GM12891 (cell line): ENCODE measurements around the gene CHMP4B.

Experiments used
- POLR2A ChIP-seq: IDR thresholded peaks from 2 replicates; pipeline ENCODE4 v1.6.1; 2011; ENCODE audit warnings: low read depth, low read length, control low read depth
- POLR2AphosphoS5 ChIP-seq: IDR thresholded peaks from 2 replicates; pipeline ENCODE4 v1.6.1; 2011; ENCODE audit warnings: low read depth, low read length, control low read depth
- SPI1 ChIP-seq: IDR thresholded peaks from 2 replicates; pipeline ENCODE4 v1.6.1; 2011; ENCODE audit warnings: low read depth, low read length, control low read depth
- TAF1 ChIP-seq: IDR thresholded peaks from 2 replicates; pipeline ENCODE4 v1.6.1; 2011; ENCODE audit warnings: low read depth, low read length, control low read depth

DNA sequence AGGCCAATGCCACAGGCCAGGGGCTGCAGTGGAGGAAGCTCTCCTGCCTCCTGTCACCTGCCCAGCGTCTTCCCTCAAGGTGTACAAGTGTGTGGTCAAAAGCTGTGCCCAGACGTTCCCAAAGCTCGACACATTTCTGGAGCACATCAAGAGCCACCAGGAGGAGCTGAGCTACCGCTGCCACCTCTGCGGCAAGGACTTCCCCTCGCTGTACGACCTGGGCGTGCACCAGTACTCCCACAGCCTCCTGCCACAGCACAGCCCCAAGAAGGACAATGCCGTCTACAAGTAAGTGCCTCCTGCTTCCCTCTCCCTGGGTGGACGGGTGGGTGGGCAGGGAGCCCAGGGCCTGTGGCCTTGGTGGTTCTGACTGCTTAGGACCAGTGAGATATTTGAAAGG is 41.1 kb upstream of the CHMP4B start:
- TF ChIP-seq SPI1 (no peak), POLR2A (no peak), TAF1 (no peak), POLR2AphosphoS5 (no peak)
